SIG-M5 treated with dmso at 0.1 percent for 504 hours (cell line): Measurements from ENCODE around the gene PHLPP2.
A peak's percentile ranks its signal among the peaks of the same experiment; 100 is the strongest.

Experiments
- DNase-seq: peaks from one replicate; lab custom pipeline; 2025; ENCODE audit not compliant: unreplicated experiment; lab: John Stamatoyannopoulos, UW

PHLPP2 gene

GRCh38 chr16:71670537-71670936, 54.0 kb downstream of the PHLPP2 start:
- DNase-seq: no peak

- DNase-seq: no peak
Measured at GRCh38 chr16:71669926-71670536, 54.5 kb downstream of the PHLPP2 start.

GRCh38 chr16:71666928-71667707, 57.4 kb downstream of the PHLPP2 start:
- no peak for DNase-seq

- no peak for DNase-seq
Measured at GRCh38 chr16:71666264-71666663, 58.2 kb downstream of the PHLPP2 start.

- DNase-seq: no peak
Measured at GRCh38 chr16:71659471-71659870, 65.0 kb downstream of the PHLPP2 start.

- DNase-seq: no peak
Measured at GRCh38 chr16:71658771-71659170, 65.7 kb downstream of the PHLPP2 start.

GRCh38 chr16:71649704-71650103, 74.8 kb downstream of the PHLPP2 start:
- no peak for DNase-seq

- no peak for DNase-seq
Measured at GRCh38 chr16:71648921-71649320, 75.6 kb downstream of the PHLPP2 start.

GRCh38 chr16:71648162-71648561, 76.3 kb downstream of the PHLPP2 start:
- no peak for DNase-seq

GRCh38 chr16:71647391-71647790, 77.1 kb downstream of the PHLPP2 start:
- no peak for DNase-seq

- DNase-seq: peak; percentile 78
Measured at GRCh38 chr16:71645450-71645849, 79.1 kb downstream of the PHLPP2 start.

- no peak for DNase-seq
Measured at GRCh38 chr16:71637398-71637797, 87.1 kb downstream of the PHLPP2 start.

- peak; percentile 17 for DNase-seq
Measured at GRCh38 chr16:71635632-71636031, 88.9 kb downstream of the PHLPP2 start.

- DNase-seq: no peak
Measured at GRCh38 chr16:71631776-71632175, 92.7 kb downstream of the PHLPP2 start.

GRCh38 chr16:71630808-71631207, 93.7 kb downstream of the PHLPP2 start:
- peak; percentile 42 for DNase-seq

- no peak for DNase-seq
Measured at GRCh38 chr16:71629278-71630016, 95.1 kb downstream of the PHLPP2 start.

- DNase-seq: no peak
Measured at GRCh38 chr16:71628810-71629209, 95.7 kb downstream of the PHLPP2 start.

- DNase-seq: no peak
Measured at GRCh38 chr16:71627731-71628181, 96.7 kb downstream of the PHLPP2 start.

GRCh38 chr16:71626858-71627213, 97.7 kb downstream of the PHLPP2 start:
- no peak for DNase-seq

- peak; percentile 33 for DNase-seq
Measured at GRCh38 chr16:71626018-71626857, 98.3 kb downstream of the PHLPP2 start, which contains the start of gene MARVELD3. MARVELD3 (plus strand) TSS chr16:71626184; CDS start chr16:71626230, 46 bp downstream.
